ENCODE results near the gene SNCAIP.

Gene SNCAIP

GRCh38 chr5:122401976-122402725 is 90.1 kb downstream of the SNCAIP start:
- DNase-seq, result no peak

DNA sequence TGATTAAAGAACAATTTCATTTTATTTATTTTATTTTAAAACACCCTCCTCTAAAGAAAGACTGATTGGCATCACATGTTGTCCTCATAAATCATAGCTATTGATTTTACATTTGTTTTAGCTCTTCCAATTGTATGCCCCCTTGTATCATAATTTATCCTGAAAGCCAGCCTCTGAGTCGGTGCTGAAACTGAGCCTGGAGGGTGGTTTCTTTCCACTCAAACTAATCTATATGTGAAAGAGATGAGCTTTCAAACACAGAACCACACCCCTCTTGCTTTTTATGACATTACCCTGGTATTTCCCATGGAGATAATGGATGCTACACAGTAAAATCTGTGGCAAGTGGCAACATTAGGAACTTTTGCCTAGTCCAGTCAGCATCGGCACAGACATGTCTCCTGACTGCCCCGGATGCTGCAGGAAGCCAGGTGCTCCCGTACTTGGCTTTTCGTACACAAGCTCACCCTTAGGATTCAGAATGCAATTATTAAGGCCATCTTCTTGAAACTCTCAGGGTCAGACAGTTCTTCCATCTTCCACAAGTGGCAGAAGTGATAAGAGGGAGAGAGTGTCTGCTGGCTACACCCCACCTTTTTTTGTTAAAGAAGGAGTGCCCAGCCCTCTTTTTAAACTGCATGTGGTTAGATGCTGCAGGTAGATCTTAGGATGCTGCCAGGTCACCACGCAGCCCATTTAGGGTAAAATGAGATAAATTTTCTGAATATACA is 91.1 kb downstream of the SNCAIP start:
- no peak for DNase-seq

- DNase-seq, result no peak
Observed at GRCh38 chr5:122404018-122404417, 92.0 kb downstream of the SNCAIP start.

DNA sequence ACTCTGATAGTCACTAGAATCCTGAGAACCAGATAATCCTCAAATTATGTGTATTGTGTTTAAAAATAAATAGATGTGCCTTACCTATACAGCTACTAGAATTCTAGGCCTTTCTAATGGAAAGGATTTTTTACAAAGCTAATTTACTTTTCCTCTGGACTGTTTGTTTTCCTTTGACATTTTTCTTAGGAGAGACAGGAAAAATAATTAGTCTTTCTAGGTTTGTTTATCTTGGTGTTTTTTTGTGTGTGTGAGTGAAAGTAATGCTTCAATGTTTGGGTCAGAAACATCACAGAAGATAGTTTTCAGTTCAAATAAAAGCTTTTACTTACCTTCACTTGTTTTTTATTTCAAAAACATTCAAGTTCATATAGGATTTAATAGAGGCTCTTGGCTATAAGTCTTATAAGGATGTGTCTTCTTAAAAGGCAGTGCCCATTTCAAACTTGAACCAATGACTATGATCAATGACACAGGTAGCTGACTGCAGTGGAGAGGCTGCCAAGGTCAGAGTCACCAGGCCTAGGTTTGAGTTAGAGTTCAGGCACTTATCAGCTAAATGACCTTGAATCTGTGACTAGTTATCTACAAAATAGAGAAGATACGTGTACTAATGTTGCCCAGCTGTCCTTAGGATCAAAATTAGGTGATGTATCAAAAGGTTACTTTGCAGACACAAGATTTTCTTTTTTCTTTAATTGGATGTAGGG is 92.8 kb downstream of the SNCAIP start:
- DNase-seq, result no peak

- DNase-seq, result no peak
Observed at GRCh38 chr5:122405751-122406150, 93.7 kb downstream of the SNCAIP start.

DNA sequence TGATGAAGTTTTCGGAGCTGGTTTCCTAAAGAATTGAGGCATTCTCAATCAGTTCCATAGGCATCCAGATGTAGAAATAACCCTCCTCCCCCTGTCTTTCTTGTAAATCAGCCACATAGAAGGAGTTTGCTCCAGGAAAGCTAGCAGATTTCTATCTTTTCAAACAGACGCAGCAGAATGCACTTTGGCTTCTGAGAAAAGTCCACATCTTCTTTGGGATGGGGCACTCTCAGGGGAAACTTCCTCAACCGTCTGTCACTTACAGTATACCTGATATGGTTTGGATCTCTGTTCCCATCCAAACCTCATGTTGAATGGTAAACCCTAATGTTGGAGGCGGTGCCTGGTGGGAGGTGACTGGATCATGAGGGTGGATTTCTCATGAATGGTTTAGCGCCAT is 94.1 kb downstream of the SNCAIP start:
- no peak for DNase-seq

DNA sequence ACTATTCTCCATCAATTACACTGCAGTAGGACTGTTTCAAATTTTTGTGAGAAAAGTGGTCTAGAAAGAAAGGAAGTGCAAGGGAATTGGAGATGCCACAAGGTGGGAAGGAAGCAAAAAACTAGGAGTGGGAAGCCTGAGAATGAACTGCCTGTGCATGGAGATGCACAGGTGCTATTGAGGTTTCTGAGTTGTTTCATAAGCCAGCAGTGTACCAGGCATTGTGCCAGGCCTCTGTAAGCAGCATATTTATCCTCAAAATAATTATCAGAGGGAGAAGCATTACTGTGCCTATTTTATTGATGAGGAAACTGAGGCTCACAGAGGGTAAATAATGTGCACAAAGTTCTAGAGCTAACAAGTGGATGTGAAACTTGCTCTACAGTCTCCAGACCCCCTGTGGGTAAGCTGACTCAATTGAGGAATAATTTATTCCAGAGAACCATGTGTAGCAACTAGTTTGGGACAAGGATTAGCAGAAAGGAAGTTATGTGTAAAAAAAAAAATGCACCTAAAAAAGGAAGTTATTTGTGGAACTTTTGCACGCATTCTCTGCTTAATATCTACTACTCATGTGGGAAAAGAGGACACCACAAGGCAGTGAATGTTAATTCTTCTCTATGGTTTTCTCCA is 96.7 kb downstream of the SNCAIP start:
- DNase-seq, result no peak

GRCh38 chr5:122412966-122413365 is 100.9 kb downstream of the SNCAIP start:
- DNase-seq, result no peak

DNA sequence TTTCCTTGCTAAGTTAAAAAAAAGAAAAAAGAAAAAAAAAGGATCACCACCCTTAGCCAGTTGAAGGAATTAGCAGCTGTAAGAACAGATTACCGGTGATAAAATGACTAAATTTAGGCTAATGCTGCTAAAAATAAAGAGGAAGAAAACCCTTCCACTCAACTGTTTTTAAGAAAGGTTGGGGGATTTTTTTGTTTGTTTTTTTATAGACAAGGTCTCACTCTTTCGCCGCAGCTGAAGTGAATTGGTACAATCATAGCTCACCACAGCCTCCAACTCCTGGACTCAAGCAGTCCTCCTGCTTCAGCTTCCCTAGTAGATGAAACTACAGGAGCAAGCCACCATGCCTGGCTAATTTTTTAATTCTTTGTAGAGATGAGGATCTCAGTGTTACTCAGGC is 101.7 kb downstream of the SNCAIP start:
- DNase-seq, result no peak

GRCh38 chr5:122415030-122415800 is 103.2 kb downstream of the SNCAIP start:
- DNase-seq, result no peak

DNA sequence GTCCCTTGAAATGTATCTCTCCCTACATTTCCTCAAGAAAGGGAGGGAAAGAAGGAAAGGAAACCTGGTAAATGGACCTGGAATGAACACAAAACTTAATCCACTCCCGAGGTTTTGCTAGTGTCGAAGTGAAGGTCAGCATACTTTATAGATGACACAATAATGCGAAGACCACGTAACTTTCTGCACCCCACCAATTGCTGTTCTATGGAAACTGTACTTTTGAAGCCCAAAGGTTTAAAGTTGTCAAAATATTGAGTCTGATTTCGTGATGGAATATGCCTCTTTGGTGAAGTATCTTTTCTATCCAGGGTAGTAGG is 103.7 kb downstream of the SNCAIP start:
- no peak for DNase-seq

DNA sequence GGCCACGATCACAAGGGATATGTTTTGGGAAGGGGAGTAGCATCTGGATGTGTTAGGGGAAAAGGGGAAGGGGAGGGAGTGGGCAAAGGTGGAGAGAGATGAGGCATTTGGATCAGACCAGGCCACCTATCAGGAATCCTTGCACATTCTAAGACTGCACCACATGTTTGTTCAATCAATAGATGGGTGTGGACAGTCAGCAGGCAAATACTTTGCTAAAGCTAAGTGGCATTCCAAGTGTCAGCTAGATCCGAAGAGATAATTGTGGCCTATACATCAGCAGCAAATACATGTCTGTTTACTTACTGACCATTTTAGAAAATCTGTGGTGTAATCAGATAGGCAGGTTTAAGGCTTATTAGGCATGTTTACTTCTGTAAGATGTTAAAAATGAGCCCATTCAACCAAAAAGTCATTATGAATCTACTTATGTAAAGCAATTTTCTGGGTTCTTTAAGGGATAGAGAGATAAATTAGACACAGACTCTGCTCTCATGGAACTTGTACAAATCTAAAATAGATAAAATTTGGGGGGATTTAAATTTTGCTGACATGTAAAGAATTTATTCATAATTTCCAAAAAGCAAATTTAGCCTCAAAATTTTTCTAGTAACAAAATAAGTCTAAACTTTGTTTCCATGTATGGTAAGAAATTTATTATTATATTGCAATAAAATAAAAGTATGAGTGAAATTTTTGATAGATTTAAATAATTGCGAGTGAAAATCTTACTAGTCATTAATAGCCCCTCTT is 107.3 kb downstream of the SNCAIP start:
- no peak for DNase-seq

GRCh38 chr5:122420091-122420490 is 108.1 kb downstream of the SNCAIP start:
- DNase-seq, result no peak

DNA sequence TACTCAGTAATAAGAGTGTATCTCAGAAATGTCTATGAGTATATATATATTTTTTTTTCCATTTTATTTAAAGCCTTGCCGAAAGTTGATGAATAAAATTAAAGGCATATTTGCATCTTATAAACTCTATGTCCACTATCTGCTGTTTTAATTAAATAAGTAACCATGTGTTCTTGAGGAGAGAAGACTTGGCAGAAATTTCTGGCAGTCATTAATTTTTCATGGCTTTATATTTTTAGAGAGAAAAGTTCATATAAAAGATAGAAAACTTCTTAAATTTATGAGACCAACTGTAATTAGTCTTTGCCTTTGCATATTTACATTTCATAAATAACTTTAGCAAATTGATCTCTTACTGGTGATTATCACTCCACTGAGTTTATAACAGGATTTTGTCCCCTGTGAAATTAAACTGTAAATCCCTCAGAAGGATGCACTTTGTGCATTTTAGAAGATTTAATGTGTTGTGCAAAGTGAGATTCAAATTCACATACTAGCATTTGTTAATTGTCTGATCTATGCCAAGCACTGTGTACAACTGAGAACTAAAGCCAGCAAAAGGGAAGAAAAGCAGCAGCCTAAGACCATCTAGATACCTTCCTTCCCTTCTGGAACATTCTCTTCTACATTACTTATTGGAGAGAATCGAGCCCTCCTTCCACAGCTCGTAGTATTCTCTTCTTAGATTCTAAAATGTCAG is 108.7 kb downstream of the SNCAIP start:
- DNase-seq, result no peak

DNA sequence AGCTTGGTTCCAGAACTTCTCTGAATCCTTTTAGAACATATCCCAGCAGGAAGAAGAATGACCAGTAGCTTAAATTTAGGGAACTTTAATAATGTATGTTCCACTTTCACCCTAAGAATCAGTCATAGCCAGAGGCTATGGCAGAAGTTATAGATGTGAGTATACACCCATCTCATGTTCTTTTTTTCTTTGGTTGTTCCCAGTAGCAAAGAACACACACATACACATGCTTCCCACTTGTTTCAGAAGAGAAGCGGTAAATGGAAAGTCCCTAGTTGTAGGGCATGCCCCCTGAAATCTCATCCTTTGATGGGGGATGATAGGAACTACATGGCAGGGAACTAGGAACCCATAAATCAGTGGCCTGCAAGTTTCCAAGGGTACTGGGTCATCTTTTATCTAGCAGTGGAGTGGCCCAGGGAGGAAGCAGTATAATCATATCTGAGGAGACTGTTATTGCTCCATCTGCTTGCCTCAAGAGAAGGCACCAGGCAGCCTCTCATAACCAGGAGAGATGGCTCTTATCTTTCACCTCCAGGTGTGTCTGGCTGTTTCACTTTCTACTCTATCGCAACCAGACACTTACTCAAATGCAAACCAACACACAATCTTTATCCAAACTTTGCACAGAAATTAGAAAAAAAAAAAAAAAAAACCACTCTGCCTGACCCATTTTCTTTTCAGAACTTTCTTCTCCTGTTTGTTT is 109.5 kb downstream of the SNCAIP start:
- no peak for DNase-seq

DNA sequence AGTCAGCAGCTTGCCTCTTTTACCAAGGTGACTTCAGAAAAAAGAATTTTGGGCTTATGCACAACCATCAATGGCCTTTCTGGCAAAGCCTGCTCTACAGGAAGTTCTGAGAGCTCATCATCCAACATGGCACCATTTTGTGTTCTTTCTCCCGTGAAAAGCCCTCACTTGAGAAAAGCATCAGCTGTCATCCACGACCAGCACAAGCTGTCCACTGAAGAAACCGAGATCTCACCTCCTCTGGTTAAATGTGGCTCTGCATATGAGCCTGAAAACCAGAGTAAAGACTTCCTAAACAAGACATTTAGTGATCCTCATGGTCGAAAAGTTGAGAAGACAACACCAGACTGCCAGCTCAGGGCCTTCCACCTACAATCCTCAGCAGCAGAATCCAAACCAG is 111.2 kb downstream of the SNCAIP start:
- DNase-seq, result no peak

DNA sequence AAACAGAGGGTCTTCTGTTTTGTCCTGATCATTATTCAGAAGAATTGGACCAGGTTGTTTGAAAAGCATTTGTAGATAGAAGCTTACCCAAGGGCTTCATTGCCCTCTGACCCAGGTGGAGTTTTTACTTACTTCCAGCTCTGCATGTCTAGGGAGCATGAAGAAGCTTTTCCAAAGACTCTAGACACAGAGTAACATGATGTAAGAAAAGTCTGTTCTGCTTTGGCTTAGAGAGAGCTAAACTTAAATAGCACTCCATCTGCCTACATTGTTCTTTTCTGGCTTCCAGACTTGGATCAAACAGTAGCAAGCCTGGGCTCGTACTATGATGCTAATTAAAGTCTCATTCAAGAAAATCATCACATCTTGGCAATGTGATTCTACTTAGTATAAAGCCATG is 112.1 kb downstream of the SNCAIP start:
- no peak for DNase-seq

DNA sequence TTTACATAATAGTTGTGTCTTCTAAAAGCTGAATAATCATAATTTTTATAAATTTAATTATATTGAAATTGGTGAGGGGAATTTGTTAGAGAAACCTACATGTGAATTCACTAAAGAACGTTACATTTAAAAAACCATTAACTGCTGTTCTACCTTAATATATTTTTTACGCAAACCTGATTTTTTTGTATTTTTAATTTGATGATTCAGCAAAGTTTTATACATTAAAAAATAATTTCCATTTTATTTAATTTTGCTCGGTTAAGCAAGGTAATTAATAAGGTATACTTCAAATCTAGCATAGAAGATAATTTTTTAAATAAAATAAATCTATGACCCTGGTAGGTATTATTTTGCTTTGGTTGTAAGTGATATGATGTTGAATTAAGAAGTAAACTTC is 114.3 kb downstream of the SNCAIP start:
- DNase-seq, result no peak

- no peak for DNase-seq
Observed at GRCh38 chr5:122427621-122428020, 115.6 kb downstream of the SNCAIP start.

GRCh38 chr5:122429545-122430318 is 117.7 kb downstream of the SNCAIP start:
- no peak for DNase-seq

All from stimulated activated CD4-positive, alpha-beta T cell treated with anti-CD3 and anti-CD28 coated beads, Interleukin-4, amount 100 ng/mL, for 24 hours (primary cell).